ENCODE results near the gene ATP6V1F.

Gene ATP6V1F

DNA sequence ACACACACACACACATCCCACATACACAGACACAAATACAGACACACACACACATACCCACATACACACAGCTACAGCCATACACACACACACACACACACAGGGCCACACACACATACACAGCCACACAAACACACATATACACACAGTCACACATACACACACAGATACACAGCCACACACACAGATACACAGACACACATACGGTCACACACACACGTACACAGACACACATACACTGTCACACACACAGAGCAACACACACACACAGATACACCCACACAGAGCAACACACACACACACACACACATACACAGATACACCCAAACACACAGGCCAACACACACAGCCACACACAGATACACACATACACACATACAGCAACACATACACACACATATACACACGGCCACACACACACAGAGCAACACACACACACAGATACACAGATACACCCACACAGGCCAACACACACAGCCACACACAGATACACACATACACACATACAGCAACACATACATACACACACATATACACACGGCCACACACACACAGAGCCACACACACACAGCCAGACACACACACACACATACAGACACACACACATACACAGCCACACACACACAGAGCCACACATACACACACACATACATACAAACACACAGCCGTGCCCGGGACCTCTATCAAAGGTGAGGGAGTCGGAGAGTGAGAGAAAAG, 25.5 kb downstream of the ATP6V1F start:
- ChIA-PET CTCF (no interaction called here), POLR2A (ENCODE audit: low non-redundant PET) (no interaction called here)
- TF ChIP-seq, protein P1, sequence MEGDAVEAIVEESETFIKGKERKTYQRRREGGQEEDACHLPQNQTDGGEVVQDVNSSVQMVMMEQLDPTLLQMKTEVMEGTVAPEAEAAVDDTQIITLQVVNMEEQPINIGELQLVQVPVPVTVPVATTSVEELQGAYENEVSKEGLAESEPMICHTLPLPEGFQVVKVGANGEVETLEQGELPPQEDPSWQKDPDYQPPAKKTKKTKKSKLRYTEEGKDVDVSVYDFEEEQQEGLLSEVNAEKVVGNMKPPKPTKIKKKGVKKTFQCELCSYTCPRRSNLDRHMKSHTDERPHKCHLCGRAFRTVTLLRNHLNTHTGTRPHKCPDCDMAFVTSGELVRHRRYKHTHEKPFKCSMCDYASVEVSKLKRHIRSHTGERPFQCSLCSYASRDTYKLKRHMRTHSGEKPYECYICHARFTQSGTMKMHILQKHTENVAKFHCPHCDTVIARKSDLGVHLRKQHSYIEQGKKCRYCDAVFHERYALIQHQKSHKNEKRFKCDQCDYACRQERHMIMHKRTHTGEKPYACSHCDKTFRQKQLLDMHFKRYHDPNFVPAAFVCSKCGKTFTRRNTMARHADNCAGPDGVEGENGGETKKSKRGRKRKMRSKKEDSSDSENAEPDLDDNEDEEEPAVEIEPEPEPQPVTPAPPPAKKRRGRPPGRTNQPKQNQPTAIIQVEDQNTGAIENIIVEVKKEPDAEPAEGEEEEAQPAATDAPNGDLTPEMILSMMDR (conservative IDR thresholded peaks at IDR 0.05; ENCODE audit: low read depth) = no peak
- DNase-seq (ENCODE audit: low spot score) = no peak
- peak overlapping the region; percentile 64 for H3K27ac ChIP-seq

DNA sequence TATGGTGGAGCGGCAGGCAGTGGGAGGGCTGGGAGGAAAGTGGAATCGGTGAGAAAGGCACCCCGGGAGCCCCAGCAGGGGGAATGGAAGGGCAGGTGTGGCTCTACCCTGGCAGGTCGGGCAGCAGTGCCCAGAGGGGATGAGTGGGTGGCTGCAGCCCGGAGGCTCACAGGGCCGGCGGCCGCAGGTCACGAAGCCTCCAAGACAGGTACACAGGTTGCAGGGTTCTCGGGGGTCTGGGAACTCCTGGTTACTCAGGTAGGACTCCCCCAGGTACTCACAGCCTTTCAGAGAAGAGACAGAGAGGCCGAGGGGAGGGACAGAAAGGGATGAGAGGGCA, 26.1 kb downstream of the ATP6V1F start:
- TF ChIP-seq, protein P1 (conservative IDR thresholded peaks at IDR 0.05; ENCODE audit: low read depth) = no peak
- CTCF ChIA-PET = no interaction called here
- POLR2A ChIA-PET (ENCODE audit: low non-redundant PET) = no interaction called here
- H3K27ac ChIP-seq = peak overlapping the region; percentile 64
- DNase-seq (ENCODE audit: low spot score) = no peak

DNA sequence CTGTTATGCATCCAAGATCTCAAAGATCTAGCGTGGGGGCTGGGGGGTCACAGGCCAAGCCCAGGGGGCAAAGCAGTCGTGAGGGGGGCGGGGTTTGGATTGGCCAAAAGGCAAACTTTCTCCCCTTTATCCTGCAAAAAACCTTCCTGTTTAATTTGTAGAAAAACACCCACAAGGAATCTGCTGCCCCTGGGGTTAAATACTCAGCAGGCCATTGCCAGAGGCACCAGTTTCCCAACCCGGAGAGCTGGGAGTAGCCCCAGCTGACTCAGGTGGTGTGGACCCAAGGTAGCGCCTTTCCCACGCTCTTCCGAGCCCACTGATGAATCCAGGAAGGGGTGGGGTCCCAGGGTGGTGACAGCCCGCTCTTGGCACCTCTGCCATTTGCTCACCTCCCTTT, 26.5 kb downstream of the ATP6V1F start:
- H3K27ac ChIP-seq = peak overlapping the region; percentile 64
- CTCF ChIA-PET = no interaction called here
- DNase-seq (ENCODE audit: low spot score) = peak; percentile 58
- POLR2A ChIA-PET (ENCODE audit: low non-redundant PET) = no interaction called here
- TF ChIP-seq, protein P1 (conservative IDR thresholded peaks at IDR 0.05; ENCODE audit: low read depth) = no peak

DNA sequence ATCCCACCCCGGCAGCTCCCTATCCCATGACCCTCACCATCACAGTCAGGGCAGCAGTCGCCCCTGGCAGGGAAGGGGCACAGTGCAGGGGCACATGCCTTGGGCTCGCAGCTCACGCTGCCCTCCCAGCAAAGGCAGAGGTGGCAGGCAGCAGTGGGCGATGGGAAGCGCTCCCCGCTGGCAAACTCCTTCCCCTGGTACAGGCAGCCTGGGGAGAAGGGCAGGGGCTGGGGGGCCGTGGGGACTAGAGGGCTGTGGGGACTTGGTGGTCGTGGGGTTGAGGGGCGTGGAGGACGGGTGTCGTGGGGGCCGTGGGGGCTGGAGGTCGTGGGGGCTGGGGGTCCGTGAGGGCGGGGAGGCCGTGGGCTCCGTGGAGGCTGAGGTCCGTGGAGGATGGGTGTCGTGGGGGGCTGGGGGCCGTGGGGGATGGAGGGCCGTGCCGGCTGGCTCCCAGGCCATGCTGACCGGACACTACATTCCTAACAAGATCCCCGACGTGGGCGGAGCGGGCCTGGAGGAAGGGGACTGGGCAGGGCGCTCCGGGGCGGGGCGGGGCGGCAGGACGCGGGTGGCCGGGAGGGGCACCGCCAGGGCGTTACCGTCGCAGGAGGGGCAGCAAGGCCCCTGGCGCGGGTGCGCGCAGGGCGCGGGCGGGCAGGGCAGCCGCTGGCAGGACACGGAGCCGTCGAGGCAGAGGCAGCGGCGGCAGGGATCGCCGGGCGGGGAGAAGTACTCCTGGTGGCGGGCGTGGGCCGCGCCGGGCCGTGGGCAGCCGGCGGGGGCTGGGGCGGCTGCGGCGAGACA, 27.9 kb downstream of the ATP6V1F start:
- no peak for DNase-seq (ENCODE audit: low spot score)
- ChIA-PET CTCF (no interaction called here), POLR2A (ENCODE audit: low non-redundant PET) (no interaction called here)
- TF ChIP-seq, protein P1 (conservative IDR thresholded peaks at IDR 0.05; ENCODE audit: low read depth) = no peak
- H3K27ac ChIP-seq = peak overlapping the region; percentile 27; the same call in 1 of the 2 replicates

DNA sequence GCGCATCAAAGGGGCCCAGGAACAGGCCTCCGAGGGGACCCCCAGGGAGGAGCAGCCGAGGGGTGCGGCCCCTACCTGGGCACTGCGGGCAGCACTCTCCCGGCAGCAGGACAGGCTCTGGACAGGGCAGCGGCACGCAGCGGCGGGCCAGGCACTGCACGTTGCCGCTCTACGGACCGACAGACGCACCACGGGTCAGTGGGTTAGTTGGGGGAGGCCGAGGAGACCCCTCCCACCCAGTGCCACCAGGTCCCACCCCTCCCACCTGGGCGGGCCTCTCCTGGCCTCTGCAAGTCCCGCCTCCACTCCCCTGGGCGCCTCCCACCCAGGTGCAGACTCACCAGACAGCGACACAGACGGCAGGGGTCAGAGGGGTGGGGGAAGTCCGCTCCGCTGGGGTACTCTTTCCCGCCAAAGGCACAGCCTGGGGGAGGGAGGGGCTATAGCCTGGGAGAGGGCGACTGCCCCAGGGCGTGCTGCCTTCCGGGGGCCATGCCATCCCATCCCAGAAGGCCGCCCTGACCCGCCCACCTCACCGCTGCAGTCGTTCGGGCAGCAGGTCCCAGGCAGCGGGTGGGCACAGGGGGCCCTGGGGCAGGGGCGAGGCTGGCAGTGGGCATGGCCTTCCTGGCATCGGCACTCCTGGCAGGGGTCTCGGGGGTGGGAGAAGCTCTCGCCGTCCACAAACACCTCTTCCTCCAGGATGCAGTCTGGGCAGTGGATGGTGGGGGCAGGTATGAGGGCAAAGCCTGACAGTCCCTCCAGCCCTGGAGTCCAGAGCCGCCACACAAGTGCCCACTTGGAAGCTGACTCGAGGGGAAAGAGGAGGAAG, 28.7 kb downstream of the ATP6V1F start:
- TF ChIP-seq, protein P1 (conservative IDR thresholded peaks at IDR 0.05; ENCODE audit: low read depth) = no peak
- no peak for DNase-seq (ENCODE audit: low spot score)
- H3K27ac ChIP-seq = no peak overlapping the region; the same call in 1 of the 2 replicates
- CTCF ChIA-PET = interaction anchor here (0.5 to 0.7 kb wide), 2 partner anchors 30 to 33 kb away, joined by 3 to 4 read pairs; no protein-coding TSS in a partner anchor
- POLR2A ChIA-PET (ENCODE audit: low non-redundant PET) = no interaction called here

DNA sequence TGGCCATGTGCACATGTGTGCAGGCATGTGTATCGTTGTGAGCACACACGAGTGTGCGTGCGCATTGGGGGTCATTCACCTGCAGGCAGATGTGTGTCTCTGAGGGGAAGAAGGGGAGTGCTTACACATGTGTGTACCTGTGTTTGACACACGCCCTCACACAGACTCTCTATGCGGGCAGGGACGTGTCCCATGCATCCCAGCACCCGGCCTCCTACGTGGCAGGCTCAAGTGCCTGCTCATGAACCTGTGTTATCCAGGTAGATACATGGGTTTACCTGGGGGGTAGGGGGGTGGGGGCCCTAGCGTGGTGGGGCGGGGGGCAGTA, 29.2 kb downstream of the ATP6V1F start:
- CTCF ChIA-PET = interaction anchor here (0.5 to 0.7 kb wide), 2 partner anchors 31 to 33 kb away, joined by 3 to 4 read pairs; no protein-coding TSS in a partner anchor
- POLR2A ChIA-PET (ENCODE audit: low non-redundant PET) = no interaction called here
- DNase-seq (ENCODE audit: low spot score) = no peak
- peak overlapping the region; percentile 54 for H3K27ac ChIP-seq
- TF ChIP-seq, protein P1 (conservative IDR thresholded peaks at IDR 0.05; ENCODE audit: low read depth) = no peak

Measured in RWPE1 (cell line).